ENCODE measurements around the gene PPM1F.
"Not testable (repeated sequence)": the region's sequence is repeated elsewhere in the genome, so short reads cannot be mapped to it uniquely, and the experiment has no call there.

The PPM1F gene

GRCh38 chr22:21959274-21960074 is 6.8 kb upstream of the PPM1F start:
- DNase-seq: no peak

GRCh38 chr22:21958360-21959273 is 6.0 kb upstream of the PPM1F start:
- DNase-seq: no peak

GRCh38 chr22:21951931-21952465 is 650 bp downstream of the PPM1F start:
- DNase-seq: peak in 1 of 2 experiments; percentile 7

- no peak for DNase-seq
Observed at GRCh38 chr22:21951062-21951461, 1.6 kb downstream of the PPM1F start.

GRCh38 chr22:21949948-21950347 is 2.7 kb downstream of the PPM1F start:
- no peak for DNase-seq

GRCh38 chr22:21949569-21949918 is 3.1 kb downstream of the PPM1F start:
- no peak for DNase-seq

- no peak for DNase-seq
Observed at GRCh38 chr22:21948824-21949568, 3.7 kb downstream of the PPM1F start.

- no peak for DNase-seq
Observed at GRCh38 chr22:21948390-21948789, 4.3 kb downstream of the PPM1F start.

GRCh38 chr22:21947040-21948014 is 5.3 kb downstream of the PPM1F start:
- no peak for DNase-seq

- DNase-seq: no peak
Observed at GRCh38 chr22:21946262-21946925, 6.3 kb downstream of the PPM1F start.

- DNase-seq: no peak
Observed at GRCh38 chr22:21945453-21946261, 7.0 kb downstream of the PPM1F start.

- no peak for DNase-seq
Observed at GRCh38 chr22:21944871-21945270, 7.8 kb downstream of the PPM1F start.

GRCh38 chr22:21943571-21944448 is 8.8 kb downstream of the PPM1F start:
- DNase-seq: no peak

- peak in 1 of 2 experiments; percentile 13 for DNase-seq
Observed at GRCh38 chr22:21942407-21943343, 10.0 kb downstream of the PPM1F start.

GRCh38 chr22:21941921-21942320 is 10.7 kb downstream of the PPM1F start:
- no peak for DNase-seq

GRCh38 chr22:21940521-21940920 is 12.1 kb downstream of the PPM1F start:
- no peak for DNase-seq

- not testable (repeated sequence) for DNase-seq
Observed at GRCh38 chr22:21939935-21940334, 12.7 kb downstream of the PPM1F start.

- no peak for DNase-seq
Observed at GRCh38 chr22:21939461-21939913, 13.2 kb downstream of the PPM1F start.

Measured in stimulated activated CD4-positive, alpha-beta T cell treated with anti-CD3 and anti-CD28 coated beads, Interleukin-4, amount 100 ng/mL, for 4 hours (primary cell).